HG02885 (cell line): ENCODE measurements around the gene DEAF1.
"Not testable (repeated sequence)": the region's sequence is repeated elsewhere in the genome, so short reads cannot be mapped to it uniquely, and the experiment has no call there.

ENCODE experiments used
- ATAC-seq: cut with Tn5 transposase; IDR thresholded peaks from one replicate; pipeline ENCODE4 v1.9.1; 2021; ENCODE audit warnings: mild to moderate bottlenecking; ENCODE audit not compliant: unreplicated experiment, poor library complexity

The DEAF1 gene

GRCh38 chr11:702462-703461, 7.7 kb upstream of the DEAF1 start:
- ATAC-seq = no peak

- ATAC-seq = no peak
Observed at GRCh38 chr11:701741-702461, 6.9 kb upstream of the DEAF1 start.

GRCh38 chr11:699753-700152, 4.7 kb upstream of the DEAF1 start:
- ATAC-seq = no peak

GRCh38 chr11:699116-699508, 4.1 kb upstream of the DEAF1 start:
- no peak for ATAC-seq

- ATAC-seq = no peak
Observed at GRCh38 chr11:698493-699115, 3.6 kb upstream of the DEAF1 start.

GRCh38 chr11:697811-698311, 2.8 kb upstream of the DEAF1 start:
- no peak for ATAC-seq

- no peak for ATAC-seq
Observed at GRCh38 chr11:696955-697491, 2.0 kb upstream of the DEAF1 start.

GRCh38 chr11:695538-696248, 671 bp upstream of the DEAF1 start, which contains the start of gene TMEM80:
TSS of gene TMEM80 (plus strand) at chr11:695816. CDS start at chr11:695828, 12 bp downstream.
- peak; percentile 71 for ATAC-seq

GRCh38 chr11:695288-695537, 191 bp upstream of the DEAF1 start:
- no peak for ATAC-seq

- ATAC-seq = no peak
Observed at GRCh38 chr11:693887-694562, 997 bp downstream of the DEAF1 start.

- ATAC-seq = no peak
Observed at GRCh38 chr11:693415-693831, 1.6 kb downstream of the DEAF1 start.

- ATAC-seq = no peak
Observed at GRCh38 chr11:692824-693414, 2.1 kb downstream of the DEAF1 start.

GRCh38 chr11:691710-692590, 3.1 kb downstream of the DEAF1 start:
- ATAC-seq = no peak

- ATAC-seq = no peak
Observed at GRCh38 chr11:690738-691633, 4.0 kb downstream of the DEAF1 start.

GRCh38 chr11:690244-690643, 4.8 kb downstream of the DEAF1 start:
- not testable (repeated sequence) for ATAC-seq

GRCh38 chr11:689625-690024, 5.4 kb downstream of the DEAF1 start:
- ATAC-seq = no peak

GRCh38 chr11:688681-689080, 6.3 kb downstream of the DEAF1 start:
- ATAC-seq = no peak
